Kidney glomerular epithelial cell (primary cell): Measurements from ENCODE around the gene NTN1.

Source experiments
- DNase-seq: peaks from one replicate; lab custom pipeline; 2025; lab: John Stamatoyannopoulos, UW

Gene NTN1

GRCh38 chr17:9232591-9233270 lies 211.4 kb downstream of the NTN1 start:
- DNase-seq, result no peak

GRCh38 chr17:9233271-9233599 lies 211.9 kb downstream of the NTN1 start:
- no peak for DNase-seq

- DNase-seq, result no peak
Measured at GRCh38 chr17:9233761-9234160, 212.5 kb downstream of the NTN1 start.

GRCh38 chr17:9234389-9234945 lies 213.2 kb downstream of the NTN1 start:
- no peak for DNase-seq

DNA sequence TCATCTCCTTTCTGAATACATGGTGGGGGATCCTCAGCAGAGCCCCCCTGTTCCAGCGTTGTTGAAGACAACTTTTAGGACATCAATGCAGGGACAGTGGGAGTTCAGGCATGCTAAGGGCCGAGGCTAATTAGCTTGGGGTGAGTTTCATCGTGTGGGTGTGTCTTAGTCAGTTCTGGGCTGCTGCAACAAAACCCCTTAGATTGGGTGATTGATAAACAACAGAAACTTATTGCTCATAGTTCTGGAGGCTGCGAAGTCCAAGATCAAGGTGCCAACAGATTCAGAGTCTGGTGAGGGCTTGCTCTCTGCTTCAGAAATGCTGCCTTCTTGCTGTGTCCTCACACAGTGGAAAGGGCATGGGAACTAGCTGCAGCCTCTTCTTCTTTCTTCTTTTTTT lies 214.0 kb downstream of the NTN1 start:
- DNase-seq, result no peak

GRCh38 chr17:9236286-9237052 lies 215.2 kb downstream of the NTN1 start:
- no peak for DNase-seq

GRCh38 chr17:9237053-9237410 lies 215.7 kb downstream of the NTN1 start:
- DNase-seq, result no peak

DNA sequence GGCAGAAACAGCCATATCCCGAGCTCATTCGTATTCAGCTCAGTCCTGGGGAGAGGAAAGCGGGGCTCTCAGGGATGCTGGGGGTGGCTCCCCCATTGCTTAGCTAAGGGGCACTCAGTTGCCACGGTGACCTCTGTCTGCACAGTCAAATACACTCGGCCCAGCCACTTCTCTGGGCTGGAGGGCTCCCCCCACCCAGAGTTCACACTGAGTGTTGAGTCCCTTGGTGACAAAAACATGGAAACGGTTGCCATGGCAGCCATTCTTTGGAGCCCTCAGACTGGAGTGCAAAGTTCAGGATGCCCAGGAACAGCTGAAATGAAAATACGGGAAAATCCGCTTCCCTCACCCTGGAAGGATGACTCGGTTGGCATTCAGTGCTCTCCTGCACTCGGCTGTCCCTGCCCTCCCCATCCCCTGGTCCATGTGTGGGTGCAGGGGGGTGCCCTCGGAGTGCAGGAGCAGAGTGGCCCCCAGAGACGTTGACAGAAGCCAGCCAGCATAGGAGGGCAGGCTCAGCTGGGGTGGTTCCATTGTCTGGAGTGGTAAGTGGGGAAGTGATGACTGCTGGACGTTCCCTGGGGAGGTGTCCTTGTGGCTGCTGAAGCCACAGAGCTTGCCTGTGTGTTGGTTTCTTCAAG lies 216.5 kb downstream of the NTN1 start:
- DNase-seq, result no peak

GRCh38 chr17:9238340-9239245 lies 217.3 kb downstream of the NTN1 start:
- no peak for DNase-seq

- no peak for DNase-seq
Measured at GRCh38 chr17:9239246-9239792, 218.0 kb downstream of the NTN1 start.

DNA sequence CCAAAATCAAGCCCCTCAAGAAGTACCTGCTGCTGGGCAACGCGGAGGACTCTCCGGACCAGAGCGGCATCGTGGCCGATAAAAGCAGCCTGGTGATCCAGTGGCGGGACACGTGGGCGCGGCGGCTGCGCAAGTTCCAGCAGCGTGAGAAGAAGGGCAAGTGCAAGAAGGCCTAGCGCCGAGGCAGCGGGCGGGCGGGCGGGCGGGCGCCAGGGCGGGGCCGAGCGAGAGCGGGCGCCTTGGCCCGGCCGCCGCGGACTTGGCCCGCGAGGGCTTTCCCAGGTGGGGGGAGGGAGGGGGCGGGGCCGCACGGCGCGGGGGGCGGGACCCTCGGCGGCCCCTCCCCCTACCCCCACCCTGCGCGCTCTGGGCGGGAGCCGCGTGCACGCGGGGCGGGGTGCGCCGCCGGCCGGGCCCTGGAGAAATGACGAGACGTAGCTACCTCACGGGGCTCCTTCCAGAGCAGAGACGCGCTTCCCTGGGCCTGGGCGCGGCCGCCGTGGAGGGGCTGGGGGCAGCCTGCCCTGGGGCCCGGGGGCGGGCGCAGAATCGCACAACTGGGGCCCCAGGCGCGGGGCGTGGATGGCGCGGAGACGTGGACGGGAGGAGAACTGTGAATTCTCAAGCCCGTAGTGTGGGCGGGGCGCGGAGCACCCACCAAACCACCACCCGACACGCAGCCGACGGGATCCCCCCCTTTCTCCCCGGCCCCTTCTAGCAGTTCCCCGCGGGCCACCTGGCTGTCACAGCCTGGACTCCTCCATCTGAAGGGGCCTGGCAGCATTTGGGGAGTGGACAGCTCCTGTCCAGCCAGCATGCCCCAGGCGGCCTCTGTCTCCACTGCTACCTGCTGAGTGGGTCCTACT lies 218.7 kb downstream of the NTN1 start:
- DNase-seq, result peak; percentile 25

- no peak for DNase-seq
Measured at GRCh38 chr17:9240659-9241370, 219.5 kb downstream of the NTN1 start.

GRCh38 chr17:9241371-9241712 lies 220.0 kb downstream of the NTN1 start:
- no peak for DNase-seq

DNA sequence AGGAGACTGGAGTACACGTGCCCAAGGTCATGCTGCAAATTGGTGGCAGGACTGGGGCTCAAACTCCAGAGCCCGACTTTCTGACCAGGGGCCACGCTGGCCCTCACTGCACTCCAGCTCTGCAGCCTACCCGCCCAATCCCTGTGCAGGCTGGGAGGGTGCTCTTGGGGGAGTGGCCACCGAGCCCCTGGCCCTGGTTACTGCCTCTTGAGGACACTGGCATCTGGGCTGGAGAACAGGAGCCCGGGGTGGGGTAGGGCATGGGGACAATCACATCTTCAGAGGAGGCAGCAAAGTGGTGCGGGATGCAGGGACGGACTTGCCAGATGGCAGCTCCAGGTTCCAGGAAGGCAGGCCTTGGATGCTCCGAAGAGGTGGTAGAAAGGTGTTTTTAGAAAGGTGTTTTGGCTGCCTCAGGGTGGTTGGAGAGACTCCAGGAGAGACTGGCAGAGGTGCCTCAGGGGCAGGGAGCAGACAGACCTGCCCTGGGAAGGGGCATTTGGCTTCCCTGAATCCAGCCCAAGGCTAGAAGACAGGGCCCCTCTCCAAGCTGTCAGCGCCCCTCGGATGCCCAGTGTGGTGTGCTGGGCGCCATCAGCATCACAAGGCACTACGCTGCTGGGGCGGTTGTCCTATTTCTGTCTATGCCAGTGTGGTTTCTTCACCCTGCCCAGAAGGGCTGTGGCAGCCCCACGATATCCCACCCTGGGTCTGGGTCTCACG lies 220.6 kb downstream of the NTN1 start:
- no peak for DNase-seq

GRCh38 chr17:9242497-9242881 lies 221.2 kb downstream of the NTN1 start:
- no peak for DNase-seq

DNA sequence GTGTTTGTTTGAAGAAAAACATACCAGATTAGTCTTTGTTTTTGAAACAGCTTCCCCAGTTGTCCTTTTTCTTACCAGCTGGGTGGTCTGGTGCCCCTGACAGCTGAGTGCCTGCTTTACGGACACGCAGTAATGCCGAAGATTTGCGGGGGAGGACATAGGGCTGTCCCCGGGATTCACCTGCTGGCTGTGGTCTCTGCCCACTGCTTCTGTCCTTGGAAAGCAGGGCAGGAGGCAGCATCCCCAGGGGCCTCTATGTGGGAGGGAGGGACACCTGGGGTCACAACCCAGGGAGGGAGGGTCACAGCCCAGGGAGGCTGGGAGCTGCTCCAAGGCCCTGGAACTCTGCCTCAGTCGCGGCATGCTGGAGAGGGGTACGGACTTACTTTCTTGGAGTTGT lies 221.7 kb downstream of the NTN1 start:
- DNase-seq, result no peak

GRCh38 chr17:9244066-9245052 lies 223.0 kb downstream of the NTN1 start:
- no peak for DNase-seq

DNA sequence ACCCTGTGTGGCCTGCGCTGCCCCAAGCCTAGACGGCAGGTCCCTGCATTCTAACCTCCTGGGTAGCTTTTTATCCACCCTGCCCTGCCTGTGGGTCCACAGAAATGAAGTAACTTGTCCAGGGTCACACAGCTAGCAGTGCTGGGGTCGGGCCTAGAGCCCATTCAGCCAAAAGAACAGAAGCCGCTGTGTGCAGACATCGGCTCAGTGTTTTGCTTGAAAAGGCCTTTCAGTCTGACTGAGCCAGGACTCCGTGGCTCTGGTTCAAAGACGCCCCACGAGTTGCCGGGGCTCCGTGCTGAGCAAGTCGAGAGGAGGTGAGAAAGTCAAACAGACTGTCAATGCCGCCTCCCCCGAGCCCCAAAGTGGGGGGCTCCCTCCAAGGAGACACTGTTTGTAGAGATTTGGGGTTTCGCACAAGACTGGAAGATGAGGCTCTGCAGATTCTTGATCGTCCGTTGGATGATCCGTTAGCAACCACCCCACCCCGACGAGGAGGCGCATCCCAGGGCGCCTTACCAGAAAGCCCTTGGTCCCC lies 226.2 kb downstream of the NTN1 start:
- no peak for DNase-seq
